ENCODE results near the gene ICAM2. TPM values are rescaled to one million over a fixed set of nuclear protein-coding genes. Genes with fewer than 3 reads are reported as not detected.

The ICAM2 gene
- total RNA-seq, 1 donor from 2014 or later: 212 TPM

- intact Hi-C loops (cut with DNase I): no loop called here
- TF ChIP-seq CTCF (IDR thresholded peaks at IDR 0.05): no peak
- Histone ChIP-seq H3K27me3 (no peaks in the 10 kb centered on the region), H3K36me3 (no peaks in the 10 kb centered on the region), H3K4me1 (no peaks in the 10 kb centered on the region), H3K27ac (no peak overlapping the region), H3K4me3 (no peak overlapping the region), H3K9me3 (no peaks in the 10 kb centered on the region)
- DNase-seq (ENCODE audit: low spot score in 2 of 2): no peak
Observed at GRCh38 chr17:64017381-64017980, 3.0 kb downstream of the ICAM2 start.

- Histone ChIP-seq H3K4me3 (no peak overlapping the region), H3K9me3 (no peaks in the 10 kb centered on the region), H3K27ac (no peak overlapping the region), H3K36me3 (no peaks in the 10 kb centered on the region), H3K27me3 (no peaks in the 10 kb centered on the region), H3K4me1 (no peaks in the 10 kb centered on the region)
- intact Hi-C loops (cut with DNase I): no loop called here
- TF ChIP-seq CTCF (IDR thresholded peaks at IDR 0.05): no peak
- no peak for DNase-seq (ENCODE audit: low spot score in 2 of 2)
Observed at GRCh38 chr17:64016974-64017373, 3.5 kb downstream of the ICAM2 start.

GRCh38 chr17:64016231-64016784 is 4.1 kb downstream of the ICAM2 start:
- Histone ChIP-seq H3K4me1 (no peaks in the 10 kb centered on the region), H3K4me3 (no peak overlapping the region), H3K9me3 (no peaks in the 10 kb centered on the region), H3K27me3 (no peaks in the 10 kb centered on the region), H3K36me3 (no peaks in the 10 kb centered on the region), H3K27ac (peak overlapping the region in 1 of 2 donors; percentile 8)
- intact Hi-C loops (cut with DNase I): no loop called here
- TF ChIP-seq CTCF (IDR thresholded peaks at IDR 0.05): peak in 1 of 3 experiments; percentile 23
- DNase-seq (ENCODE audit: low spot score in 2 of 2): peak in 1 of 2 donors; percentile 54

- intact Hi-C loops (cut with DNase I): no loop called here
- H3K9me3 ChIP-seq: no peaks in the 10 kb centered on the region
- TF ChIP-seq CTCF (IDR thresholded peaks at IDR 0.05): no peak
- no peak overlapping the region for H3K4me3 ChIP-seq
- no peaks in the 10 kb centered on the region for H3K36me3 ChIP-seq
- no peaks in the 10 kb centered on the region for H3K27me3 ChIP-seq
- H3K27ac ChIP-seq: no peak overlapping the region
- H3K4me1 ChIP-seq: no peaks in the 10 kb centered on the region
- no peak for DNase-seq (ENCODE audit: low spot score in 2 of 2)
Observed at GRCh38 chr17:64015447-64015846, 5.0 kb downstream of the ICAM2 start.

- intact Hi-C loops (cut with DNase I): no loop called here
Observed at GRCh38 chr17:64009571-64010402, 10.6 kb downstream of the ICAM2 start.

More at GRCh38 chr17:64009571-64010402, 10.6 kb downstream of the ICAM2 start:
- Histone ChIP-seq H3K9me3 (no peaks in the 10 kb centered on the region), H3K4me3 (no peak overlapping the region), H3K4me1 (no peaks in the 10 kb centered on the region), H3K36me3 (no peaks in the 10 kb centered on the region), H3K27ac (no peak overlapping the region), H3K27me3 (no peaks in the 10 kb centered on the region)
- no peak for TF ChIP-seq CTCF (IDR thresholded peaks at IDR 0.05)
- DNase-seq (ENCODE audit: low spot score in 2 of 2): peak in 1 of 2 donors; percentile 58
